ENCODE data around the gene BRAF.

The BRAF gene

GRCh38 chr7:140673774-140674155, 251.0 kb downstream of the BRAF start:
- Histone ChIP-seq H3K27ac (ENCODE audit: extremely low read depth, low read depth, low read length) (no peak overlapping the region), H3K4me3 (ENCODE audit: low read depth, low read length) (peak overlapping the region; percentile 61), H3K9me3 (ENCODE audit: control insufficient read depth, insufficient read depth, low read depth, low read length) (no peaks in the 10 kb centered on the region), H3K36me3 (ENCODE audit: control insufficient read depth in 2 of 2, insufficient read depth in 1 of 2, low read length in 2 of 2) (peaks cover 0 to 35% of the 10 kb centered on the region in 2 experiments; a peak in 2 of 3 replicates), H3K4me1 (ENCODE audit: control insufficient read depth, insufficient read depth, low read length) (no peaks in the 10 kb centered on the region)
- TF ChIP-seq ZNF561 (tag by site-specific recombination; IDR thresholded peaks at IDR 0.05; ENCODE audit: borderline replicate concordance) (0 out of 2 replicates have a peak, but pooled peaks have one; percentile 4), ZNF404 (tag by site-specific recombination; IDR thresholded peaks at IDR 0.05) (no peak), ZNF707 (tag by site-specific recombination; IDR thresholded peaks at IDR 0.05) (no peak), SP3 (tag by site-specific recombination; IDR thresholded peaks at IDR 0.05) (peak; percentile 33; the same call in 1 of the 2 replicates), ZBTB8A (tag by site-specific recombination; IDR thresholded peaks at IDR 0.05) (0 out of 2 replicates have a peak, but pooled peaks have one; percentile 1)
- POLR2A ChIA-PET, result interaction anchor here (0.9 to 2.1 kb wide), 3 partner anchors 12 to 341 kb away, joined by 3 to 6 read pairs (median 4); partner anchors contain the start of gene MRPS33
- CTCF ChIA-PET, result interaction anchor here (0.6 to 1.6 kb wide), 4 partner anchors 22 to 308 kb away, joined by 3 to 7 read pairs (median 4); no protein-coding TSS in a partner anchor

- Histone ChIP-seq H3K27ac (ENCODE audit: extremely low read depth, low read depth, low read length) (peak overlapping the region; percentile 87), H3K4me3 (ENCODE audit: low read depth, low read length) (peak overlapping the region; percentile 61), H3K9me3 (ENCODE audit: control insufficient read depth, insufficient read depth, low read depth, low read length) (no peaks in the 10 kb centered on the region), H3K36me3 (ENCODE audit: control insufficient read depth in 2 of 2, insufficient read depth in 1 of 2, low read length in 2 of 2) (peaks cover 0 to 30% of the 10 kb centered on the region in 2 experiments; a peak in 2 of 3 replicates), H3K4me1 (ENCODE audit: control insufficient read depth, insufficient read depth, low read length) (no peaks in the 10 kb centered on the region)
- ChIA-PET CTCF (interaction anchor here (0.6 to 1.2 kb wide), 3 partner anchors 138 to 309 kb away, joined by 3 to 4 read pairs (median 3); no protein-coding TSS in a partner anchor), POLR2A (interaction anchor here (0.9 to 1.2 kb wide), 2 partner anchors 12 to 342 kb away, joined by 3 to 4 read pairs; partner anchors contain the start of gene MRPS33)
- TF ChIP-seq GLI4 (tag by site-specific recombination; IDR thresholded peaks at IDR 0.05) (peak; percentile 83; the same call in 1 of the 2 replicates), ZNF791 (tag by site-specific recombination; IDR thresholded peaks at IDR 0.05) (no peak), GLI2 (tag by site-specific recombination; IDR thresholded peaks at IDR 0.05; ENCODE audit: borderline replicate concordance, low read depth) (no peak), ZNF510 (tag by site-specific recombination; IDR thresholded peaks at IDR 0.05; ENCODE audit: insufficient replicate concordance) (no peak), ZNF76 (tag by site-specific recombination; IDR thresholded peaks at IDR 0.05; ENCODE audit: borderline replicate concordance, low read depth) (peak; percentile 38; the same call in 1 of the 2 replicates), ZBTB17 (tag by site-specific recombination; IDR thresholded peaks at IDR 0.05) (peak; percentile 61), GFI1B (tag by site-specific recombination; IDR thresholded peaks at IDR 0.05) (no peak), KLF17 (tag by site-specific recombination; IDR thresholded peaks at IDR 0.05) (0 out of 2 replicates have a peak, but pooled peaks have one; percentile 27), KLF10 (tag by site-specific recombination; IDR thresholded peaks at IDR 0.05) (no peak), ZNF274 (IDR thresholded peaks at IDR 0.05; ENCODE audit: low read length) (no peak), ZNF274 (tag by site-specific recombination; IDR thresholded peaks at IDR 0.05; ENCODE audit: borderline replicate concordance) (no peak), ATF2 (tag by site-specific recombination; IDR thresholded peaks at IDR 0.05; ENCODE audit: low read depth) (no peak), ZNF138 (tag by site-specific recombination; IDR thresholded peaks at IDR 0.05; ENCODE audit: borderline replicate concordance) (no peak), MEIS1 (CRISPR knock-in tag; IDR thresholded peaks at IDR 0.05; ENCODE audit: borderline replicate concordance) (no peak), ZNF248 (tag by site-specific recombination; IDR thresholded peaks at IDR 0.05) (no peak), MZF1 (tag by site-specific recombination; IDR thresholded peaks at IDR 0.05; ENCODE audit: borderline replicate concordance) (no peak), ZNF26 (tag by site-specific recombination; IDR thresholded peaks at IDR 0.05) (no peak), ZFP41 (tag by site-specific recombination; IDR thresholded peaks at IDR 0.05; ENCODE audit: borderline replicate concordance) (no peak), PATZ1 (tag by site-specific recombination; IDR thresholded peaks at IDR 0.05) (peak; percentile 93), KLF8 (tag by site-specific recombination; IDR thresholded peaks at IDR 0.05) (peak; percentile 84; the same call in 1 of the 2 replicates), ZBTB20 (tag by site-specific recombination; IDR thresholded peaks at IDR 0.05) (peak; percentile 94), ZNF146 (tag by site-specific recombination; IDR thresholded peaks at IDR 0.05) (no peak)
These were observed 251.5 kb downstream of the BRAF start for GRCh38 chr7:140673063-140673773.

All from HEK293 (cell line).